GM03348 (cell line): Measurements from ENCODE around the gene FAM81A.
"Not testable (repeated sequence)": the region's sequence is repeated elsewhere in the genome, so short reads cannot be mapped to it uniquely, and the experiment has no call there.

Source experiments
- DNase-seq: peaks from one replicate; pipeline ENCODE4 v3.0.0; 2012; ENCODE audit warnings: low spot score

FAM81A gene

GRCh38 chr15:59428898-59429297, 9.1 kb upstream of the FAM81A start:
- DNase-seq = not testable (repeated sequence)

DNA sequence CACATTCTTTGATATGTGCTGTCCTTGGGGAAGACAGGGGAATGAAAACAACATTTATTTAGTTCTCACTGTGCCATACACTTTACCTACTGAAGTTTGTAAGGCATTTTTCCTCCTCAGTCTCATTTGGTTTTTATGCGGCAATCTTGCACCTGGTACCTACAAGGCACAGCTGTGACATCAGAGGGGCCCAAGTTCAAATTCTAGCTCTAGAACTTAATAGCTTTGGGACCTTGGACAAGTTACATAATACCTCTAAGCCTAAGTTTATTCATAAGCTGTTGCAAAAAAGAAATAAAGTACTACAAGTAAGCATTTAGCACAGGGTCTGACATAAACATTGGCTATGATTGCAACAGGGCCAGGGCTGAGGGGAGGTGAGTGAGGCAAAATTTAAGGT, 5.6 kb upstream of the FAM81A start:
- DNase-seq = no peak

DNA sequence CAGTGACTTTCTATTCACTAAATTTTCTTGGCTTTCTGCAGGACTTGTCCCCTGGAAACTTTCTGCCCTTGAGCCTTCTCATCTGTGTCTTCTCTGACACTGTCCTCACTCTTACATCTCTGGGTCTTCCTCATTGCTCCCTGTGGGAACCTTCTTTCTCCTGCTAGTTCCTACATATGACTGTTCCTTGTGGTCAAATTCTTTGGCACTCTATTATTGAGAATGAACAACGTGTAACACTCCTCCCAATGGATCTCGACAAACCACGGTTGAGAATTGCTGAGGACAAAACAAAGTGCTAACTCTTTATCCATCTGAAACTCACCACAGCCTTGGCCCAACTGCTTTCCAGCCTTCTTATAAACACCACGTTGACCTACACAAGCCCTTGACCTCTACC, 3.5 kb upstream of the FAM81A start:
- no peak for DNase-seq

- DNase-seq = no peak
Observed at GRCh38 chr15:59436774-59437141, 1.2 kb upstream of the FAM81A start.

DNA sequence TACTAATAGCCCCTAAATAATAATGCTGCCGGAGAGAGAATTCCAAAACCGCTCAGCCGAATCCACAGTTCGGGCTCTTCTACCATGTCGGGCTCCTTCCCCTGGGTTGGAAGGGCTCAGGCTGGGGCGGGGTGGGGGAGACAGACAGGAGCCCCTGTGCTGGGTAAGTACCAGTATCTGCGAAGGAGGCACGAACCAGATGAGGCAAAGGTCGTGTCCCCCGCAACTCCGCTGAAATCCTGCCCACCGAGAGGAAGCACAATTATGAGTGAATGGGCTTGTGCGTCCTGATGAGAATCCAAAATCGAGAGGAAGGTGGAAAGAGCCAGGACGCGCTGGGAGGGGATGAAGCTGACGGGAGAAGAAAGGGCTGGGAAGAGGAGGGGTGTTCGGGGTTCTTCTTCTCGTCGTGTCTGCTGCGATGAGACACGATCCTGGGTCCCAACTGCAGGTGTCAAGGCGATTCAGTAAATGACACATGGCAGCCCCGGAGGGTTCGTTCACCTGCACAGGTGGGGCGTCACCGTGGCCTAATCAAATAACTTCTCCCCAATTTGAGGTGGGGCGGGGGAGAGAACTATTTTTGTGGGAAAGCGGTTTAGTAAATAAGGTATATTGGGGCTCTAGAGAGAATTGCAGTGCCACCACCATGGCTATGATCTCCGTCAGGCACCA, 707 bp upstream of the FAM81A start:
- no peak for DNase-seq

- no peak for DNase-seq
Observed at GRCh38 chr15:59438625-59439290, 772 bp downstream of the FAM81A start.

GRCh38 chr15:59439576-59439975, 1.6 kb downstream of the FAM81A start:
- DNase-seq = no peak

DNA sequence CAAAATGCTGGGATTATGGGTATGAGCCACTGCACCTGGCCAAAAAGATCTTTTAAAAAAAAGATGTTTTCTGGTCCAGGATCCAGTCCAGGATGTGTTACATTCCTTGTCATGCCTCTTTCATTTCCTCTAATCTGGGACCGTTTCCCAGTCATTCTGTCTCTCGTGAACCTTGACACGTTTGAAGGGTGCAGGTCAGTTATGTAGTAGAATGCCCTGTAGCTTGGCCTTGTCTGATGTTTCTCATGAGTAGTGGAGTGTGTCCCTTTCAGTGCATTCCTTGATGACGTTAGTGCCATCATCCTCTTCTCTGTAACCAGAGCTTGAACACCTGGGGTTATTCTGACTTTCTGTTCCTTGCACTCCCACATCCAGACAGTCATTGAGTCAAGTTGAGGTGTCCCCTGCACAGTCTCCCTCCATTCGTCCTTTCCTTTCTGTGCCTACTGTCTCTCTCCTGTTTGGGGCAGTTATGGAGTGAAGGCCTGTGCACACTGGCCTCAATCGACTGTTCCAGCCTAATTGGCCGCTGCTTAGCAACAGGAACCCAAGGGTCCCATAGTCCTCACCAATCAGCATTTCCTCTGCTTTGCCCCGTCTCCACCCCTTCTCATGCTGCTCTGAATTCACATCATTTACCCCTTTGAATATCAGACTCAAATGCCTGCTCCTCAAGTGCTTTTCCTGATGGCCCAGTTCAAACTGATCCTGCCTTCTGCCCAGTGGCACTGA, 5.5 kb downstream of the FAM81A start:
- no peak for DNase-seq

DNA sequence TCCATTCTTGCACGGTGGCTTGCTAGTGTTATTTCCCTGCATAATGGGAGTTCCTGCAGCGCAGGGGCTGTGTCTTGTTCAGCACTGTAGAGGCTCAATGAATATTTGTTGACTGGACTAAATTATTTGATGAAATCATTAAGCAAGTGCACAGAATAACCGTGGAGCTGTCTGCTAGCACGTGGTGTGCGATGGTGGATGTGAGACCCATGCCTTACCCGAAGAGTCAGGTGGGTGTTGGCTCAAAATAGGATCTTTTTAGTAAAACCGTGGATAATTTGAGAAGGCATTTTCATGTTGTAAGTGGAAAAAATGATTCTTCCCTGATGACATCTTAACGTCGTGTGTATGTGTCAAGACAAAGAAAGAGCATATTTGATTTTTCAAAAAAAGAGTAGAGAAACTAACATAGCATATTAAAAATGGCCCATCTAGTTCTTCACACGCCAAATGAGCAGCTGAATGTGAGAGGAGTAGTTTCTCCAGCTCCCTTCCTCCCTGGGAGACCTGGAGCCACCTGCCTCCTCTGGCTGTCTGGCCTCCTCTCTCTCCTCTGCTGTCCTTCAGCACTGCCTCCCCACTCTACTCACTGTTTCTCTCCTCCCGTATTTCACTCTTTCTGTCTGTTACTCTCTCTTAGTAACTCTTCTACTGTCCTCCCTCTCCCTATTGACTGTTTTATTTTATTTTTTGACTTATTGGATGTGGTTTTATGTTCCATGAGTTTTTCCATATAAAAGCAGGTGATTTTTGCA, 6.3 kb downstream of the FAM81A start:
- no peak for DNase-seq

DNA sequence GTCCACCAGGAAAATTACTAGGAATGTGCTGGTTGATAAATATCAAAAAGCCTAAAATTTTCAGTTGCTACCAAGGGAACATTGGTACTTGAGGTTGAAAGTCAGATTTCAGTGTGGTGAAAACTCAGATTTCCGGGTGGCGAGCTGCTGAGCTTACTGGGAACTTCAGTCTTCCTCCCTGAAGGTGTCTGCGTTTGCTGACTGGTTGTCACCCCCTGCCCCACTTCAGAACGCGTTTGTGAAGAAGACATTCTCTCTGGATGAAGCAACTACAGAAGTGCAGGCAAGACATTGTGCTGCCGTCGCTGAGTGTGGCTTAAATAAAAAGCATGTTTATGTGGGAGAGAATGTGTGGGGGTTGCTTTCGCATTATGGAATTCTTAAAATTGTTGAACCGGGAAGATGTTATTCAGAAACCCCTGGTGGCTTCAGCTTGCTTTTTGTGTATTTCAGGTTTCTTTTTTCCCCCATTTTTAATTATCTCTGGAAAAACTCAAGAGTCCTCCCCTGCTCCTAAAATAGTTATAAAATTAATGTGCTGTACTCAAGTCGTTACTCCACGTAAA, 7.1 kb downstream of the FAM81A start:
- DNase-seq = no peak

- DNase-seq = no peak
Observed at GRCh38 chr15:59446232-59446957, 8.4 kb downstream of the FAM81A start.

DNA sequence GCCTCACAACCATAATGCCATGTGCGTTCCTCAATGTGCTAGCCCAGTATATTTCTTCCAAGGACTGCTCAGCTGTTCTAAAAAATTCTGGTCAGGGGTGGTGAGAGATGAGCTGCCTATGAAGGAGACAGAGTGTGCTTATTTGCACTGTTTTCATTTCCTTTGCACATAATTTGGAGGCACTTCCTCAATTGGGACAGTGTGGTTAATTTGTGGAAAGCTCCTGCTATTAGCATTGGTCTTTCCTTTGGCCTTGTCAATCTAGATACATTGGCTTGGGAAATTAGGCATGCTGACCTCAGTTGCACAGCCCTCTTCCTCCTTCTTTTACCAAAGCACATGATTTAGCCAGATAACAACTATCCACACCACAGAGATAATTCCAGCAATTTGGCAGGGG, 9.4 kb downstream of the FAM81A start:
- DNase-seq = no peak

- no peak for DNase-seq
Observed at GRCh38 chr15:59448871-59449270, 10.9 kb downstream of the FAM81A start.

DNA sequence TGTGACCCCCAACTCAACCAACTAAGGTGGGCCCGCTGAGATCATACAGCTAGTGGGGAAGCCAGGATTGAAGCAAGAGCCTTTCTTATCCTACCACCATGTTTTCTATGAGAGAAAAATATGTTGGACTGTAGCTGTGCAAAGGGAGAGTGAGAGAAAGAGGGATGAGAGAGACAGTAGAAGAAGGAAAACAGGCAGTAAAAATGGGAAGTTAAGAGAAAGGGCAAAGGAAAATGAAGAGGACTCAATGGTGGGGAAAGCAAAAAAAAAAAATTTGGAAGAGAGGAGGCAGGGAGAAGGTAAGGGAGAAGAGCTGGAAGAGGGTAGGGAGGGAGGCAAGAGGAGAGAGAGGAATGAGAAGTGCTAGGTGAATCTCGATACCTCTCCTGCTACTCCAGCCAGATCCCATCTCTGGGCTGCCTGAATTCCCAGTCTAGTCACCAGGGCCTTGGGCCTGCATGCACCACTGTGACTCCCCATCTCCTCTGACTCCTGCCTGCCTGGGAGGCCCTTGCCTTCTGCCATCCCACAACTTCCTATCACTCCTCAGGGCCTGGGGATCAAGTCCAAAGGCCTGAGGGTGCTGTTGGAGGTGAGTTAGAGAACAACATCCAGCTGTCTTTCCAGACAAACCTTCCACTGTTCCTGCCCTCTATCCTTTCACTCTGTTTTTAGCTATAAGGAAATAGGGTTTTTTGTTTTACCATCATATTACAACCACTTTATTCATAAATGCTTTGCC, 15.7 kb downstream of the FAM81A start:
- DNase-seq = no peak

GRCh38 chr15:59456114-59456513, 18.1 kb downstream of the FAM81A start:
- no peak for DNase-seq

DNA sequence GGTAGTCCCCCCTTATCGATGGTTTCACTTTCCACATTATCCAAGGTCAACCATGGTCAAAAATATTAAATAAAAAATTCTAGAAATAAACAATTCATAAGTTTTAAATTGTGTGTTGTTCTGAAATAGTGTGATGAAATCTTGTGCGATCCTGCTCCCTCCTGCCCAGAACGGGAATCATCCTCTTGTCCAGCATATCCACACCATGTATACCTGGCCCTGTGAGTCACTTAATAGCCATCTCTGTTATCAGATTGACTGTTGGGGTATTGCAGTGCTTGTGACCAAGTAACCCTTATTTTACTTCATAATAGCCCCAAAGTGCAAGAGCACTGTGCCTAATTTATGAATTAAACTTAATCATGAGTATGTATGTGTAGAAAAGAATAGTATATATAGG, 19.1 kb downstream of the FAM81A start:
- DNase-seq = no peak

DNA sequence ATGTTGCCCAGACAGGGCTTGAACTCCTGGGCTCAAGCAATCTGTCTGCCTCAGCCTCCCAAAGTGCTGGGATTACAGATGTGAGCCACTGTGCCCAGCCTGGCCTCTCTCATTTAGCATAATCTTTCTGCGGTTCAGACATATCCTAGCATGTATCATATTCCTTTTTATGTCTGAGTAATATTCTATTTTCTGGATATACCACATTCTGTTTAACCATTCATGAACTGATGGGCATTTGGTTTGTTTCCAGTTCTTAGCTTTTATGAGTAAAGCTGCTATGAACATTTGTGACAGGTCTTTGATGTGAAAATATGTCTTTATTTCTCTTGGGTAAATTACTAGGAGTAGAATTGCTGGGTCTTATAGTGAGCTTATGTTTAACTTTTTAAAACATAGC, 23.5 kb downstream of the FAM81A start:
- DNase-seq = no peak

- no peak for DNase-seq
Observed at GRCh38 chr15:59473226-59473625, 35.2 kb downstream of the FAM81A start.

DNA sequence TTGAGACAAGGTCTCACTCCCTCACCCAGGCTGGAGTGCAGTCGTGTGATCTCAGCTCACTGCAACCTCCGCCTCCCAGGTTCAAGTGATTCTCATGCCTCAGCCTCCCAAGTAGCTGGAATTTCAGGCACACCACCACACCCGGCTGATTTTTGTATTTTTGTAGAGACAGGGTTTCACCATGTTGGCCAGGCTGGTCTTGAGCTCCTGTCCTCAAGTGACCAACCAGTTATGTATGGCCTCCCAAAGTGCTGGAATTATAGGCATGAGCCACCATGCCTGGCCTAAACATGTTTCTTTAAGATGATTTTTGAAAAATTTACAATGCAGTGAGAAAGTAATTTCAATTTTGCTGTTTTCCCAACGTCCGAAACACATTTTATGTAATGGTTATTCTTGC, 37.2 kb downstream of the FAM81A start:
- DNase-seq = not testable (repeated sequence)

DNA sequence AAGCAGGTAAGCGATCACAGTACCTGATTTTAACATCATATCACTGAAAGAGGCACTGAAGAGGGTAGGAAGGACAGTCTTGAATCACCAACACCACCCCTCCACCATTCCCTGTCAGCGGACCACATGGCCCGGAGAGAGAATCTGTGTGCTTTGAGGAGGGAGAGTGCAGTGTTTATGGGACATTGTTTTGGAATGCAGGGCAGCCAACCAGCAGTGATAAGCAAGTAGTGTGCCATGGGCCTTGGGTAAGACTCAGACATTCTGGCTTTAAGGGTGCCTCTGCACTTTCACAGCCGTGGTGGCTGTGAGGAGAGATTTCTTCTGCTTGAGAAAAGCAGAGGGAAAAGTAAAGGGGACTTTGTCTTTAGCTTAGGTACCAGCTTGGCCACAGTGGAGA, 46.4 kb downstream of the FAM81A start:
- no peak for DNase-seq

DNA sequence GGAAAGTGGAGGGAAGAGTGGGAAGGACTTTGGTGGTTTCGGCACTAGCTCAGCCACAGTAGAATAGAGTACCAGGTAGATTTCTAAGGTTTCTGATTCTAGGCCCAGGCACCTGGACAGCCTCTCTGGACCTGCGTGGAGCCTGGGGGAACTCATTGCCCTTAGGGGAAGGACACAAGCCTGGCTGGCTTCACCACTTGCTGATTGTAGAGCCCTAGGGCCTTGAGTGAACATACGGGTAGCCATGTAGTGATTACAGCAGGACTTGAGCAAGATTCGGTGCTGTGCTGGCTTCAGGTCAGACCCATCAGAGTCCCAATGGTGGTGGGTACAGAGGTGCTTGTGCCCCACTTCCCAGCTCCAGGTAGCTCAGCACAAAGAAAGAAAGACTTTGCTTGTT, 47.0 kb downstream of the FAM81A start:
- no peak for DNase-seq
